HG02588 (cell line): ENCODE measurements around the gene TFIP11.
"Not testable (repeated sequence)": the region's sequence is repeated elsewhere in the genome, so short reads cannot be mapped to it uniquely, and the experiment has no call there.

ENCODE experiments used
- ATAC-seq: cut with Tn5 transposase; IDR thresholded peaks from one replicate; pipeline ENCODE4 v1.9.1; 2021; ENCODE audit warnings: mild to moderate bottlenecking, moderate library complexity; ENCODE audit not compliant: unreplicated experiment

The TFIP11 gene

GRCh38 chr22:26541167-26541819 lies 29.0 kb upstream of the TFIP11 start:
- ATAC-seq = no peak

- no peak for ATAC-seq
Observed at GRCh38 chr22:26540119-26540518, 27.8 kb upstream of the TFIP11 start.

- ATAC-seq = no peak
Observed at GRCh38 chr22:26536762-26537134, 24.5 kb upstream of the TFIP11 start.

DNA sequence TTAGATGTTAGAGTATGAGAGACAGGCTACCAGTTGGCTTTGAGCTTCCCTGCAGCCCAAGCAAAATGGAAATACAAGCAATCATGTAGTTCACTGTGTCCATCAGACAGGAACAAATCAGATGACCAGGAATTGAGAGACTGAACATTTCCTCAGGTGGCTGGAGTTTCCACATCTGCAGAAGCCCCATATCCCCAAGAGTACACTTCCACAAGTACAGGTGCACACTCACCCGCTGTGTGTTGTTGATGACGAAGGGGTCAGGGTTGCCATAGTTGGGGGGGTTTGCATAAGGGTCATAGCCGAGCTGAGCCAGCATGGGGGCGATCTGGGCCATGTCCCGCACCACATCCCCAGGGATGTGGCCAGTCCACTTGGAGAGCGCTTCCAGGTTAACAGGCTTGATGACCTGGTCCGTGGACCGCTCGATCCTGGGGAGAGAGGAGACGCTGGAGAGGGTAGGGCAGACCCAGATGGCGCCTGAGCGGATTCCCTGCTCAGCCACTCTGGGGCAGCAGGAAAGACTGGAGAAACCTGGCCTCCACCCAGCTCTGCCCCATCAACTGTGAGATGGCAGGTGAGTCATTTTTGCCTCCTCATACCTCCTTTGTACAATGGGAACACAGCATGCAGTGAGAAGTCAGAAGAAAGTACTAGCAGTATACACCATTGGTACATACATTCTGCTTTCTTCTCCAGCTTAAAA lies 23.9 kb upstream of the TFIP11 start:
- no peak for ATAC-seq

GRCh38 chr22:26535603-26535908 lies 23.3 kb upstream of the TFIP11 start:
- ATAC-seq = no peak

DNA sequence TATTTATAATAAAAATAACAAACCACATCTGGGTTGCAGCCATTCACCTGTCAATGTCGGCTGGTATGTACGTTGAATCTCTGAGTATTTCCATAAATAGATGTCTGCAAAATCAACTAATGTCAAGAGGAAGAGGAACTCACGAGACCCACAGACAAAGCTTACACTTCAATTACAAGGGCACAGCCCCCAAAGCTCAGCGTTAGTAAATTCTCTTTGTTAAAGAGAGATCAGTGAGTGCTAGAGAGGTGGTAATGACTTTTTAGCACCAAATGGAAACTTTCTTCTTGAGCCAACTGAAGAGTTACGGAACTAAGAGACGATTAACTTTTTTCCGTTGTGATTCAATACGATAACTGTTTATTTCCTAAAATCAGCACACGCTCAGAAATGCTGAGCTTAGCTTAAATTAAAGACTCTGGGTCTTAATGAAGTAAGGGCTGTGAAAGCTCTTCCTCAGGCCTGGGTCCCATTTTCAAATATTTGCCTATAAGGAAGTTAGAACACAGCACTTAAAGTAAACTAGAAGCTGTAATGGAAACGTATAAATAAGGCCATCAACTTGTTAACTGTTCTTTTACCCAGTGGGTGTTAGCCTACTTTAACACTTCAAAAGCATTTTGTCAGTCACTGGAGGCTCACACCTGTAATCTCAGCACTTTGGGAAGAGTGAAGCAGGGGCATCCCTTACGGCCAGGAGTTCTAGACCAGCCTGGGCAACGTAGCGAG lies 22.8 kb upstream of the TFIP11 start:
- ATAC-seq = no peak

DNA sequence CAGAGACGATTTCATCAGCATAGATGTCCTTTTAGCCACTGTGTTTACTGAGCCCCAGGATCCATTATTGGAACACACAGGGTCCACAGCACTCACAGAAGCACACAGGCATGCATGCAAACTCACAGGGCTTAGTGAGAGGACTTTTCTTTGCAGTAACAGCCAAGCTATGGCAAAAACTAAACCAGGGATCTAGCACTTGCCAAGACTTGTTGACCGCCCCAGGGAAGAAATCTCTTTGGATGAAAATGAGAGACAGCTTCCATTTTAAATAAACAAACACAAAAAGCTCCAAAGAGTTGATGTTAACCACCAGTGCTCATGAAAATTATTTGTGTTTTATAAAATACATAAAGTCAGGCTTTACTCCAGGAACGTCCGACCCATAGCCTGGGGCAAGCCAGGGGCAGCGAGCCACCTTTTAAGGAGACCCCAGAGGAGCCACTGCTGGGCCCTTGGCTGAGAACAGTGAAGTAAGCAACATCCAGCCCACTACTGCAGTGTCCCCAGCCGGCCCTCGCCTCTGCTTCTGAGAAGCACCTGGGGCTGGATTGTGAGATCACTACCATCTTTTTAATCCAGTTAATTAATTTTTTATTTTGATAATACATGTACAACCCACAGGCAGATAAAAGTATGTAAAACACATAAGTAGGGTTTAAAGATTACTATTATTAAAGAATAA lies 22.0 kb upstream of the TFIP11 start:
- no peak for ATAC-seq

DNA sequence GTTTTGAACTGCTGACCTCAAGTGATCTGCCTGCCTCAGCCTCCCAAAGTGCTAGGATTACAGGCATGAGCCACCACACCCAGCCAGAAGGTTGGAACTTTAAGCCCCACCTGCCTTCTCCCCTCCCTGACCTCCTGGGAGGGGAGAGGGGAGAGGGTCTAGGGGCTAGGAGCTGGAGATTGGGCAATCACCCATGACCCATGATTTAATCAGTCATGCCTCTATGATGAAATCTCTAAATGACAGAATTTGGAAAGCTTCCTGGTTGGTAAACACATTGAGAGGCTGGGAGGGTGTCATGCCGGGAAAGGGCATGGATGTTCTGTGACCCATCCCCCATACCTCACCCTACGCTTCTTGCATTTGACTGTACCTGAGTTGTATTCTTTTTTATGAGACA lies 17.1 kb upstream of the TFIP11 start:
- no peak for ATAC-seq

DNA sequence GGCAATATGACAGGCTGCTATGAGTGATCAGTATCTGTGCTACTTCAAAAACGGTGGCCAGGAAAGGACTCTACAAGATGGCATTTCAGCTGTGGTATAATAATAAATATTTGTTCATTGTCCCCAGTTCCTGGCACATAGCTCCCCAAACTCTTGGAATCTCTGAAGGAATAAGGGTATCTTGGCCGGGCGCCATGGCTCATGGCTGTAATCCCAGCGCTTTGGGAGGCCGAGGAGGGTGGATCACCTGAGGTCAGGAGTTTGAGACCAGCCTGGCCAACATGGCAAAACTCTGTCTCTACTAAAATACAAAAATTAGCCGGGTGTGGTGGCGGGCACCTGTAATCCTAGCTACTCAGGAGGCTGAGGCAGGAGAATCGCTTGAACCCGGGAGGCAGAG lies 16.2 kb upstream of the TFIP11 start:
- not testable (repeated sequence) for ATAC-seq

DNA sequence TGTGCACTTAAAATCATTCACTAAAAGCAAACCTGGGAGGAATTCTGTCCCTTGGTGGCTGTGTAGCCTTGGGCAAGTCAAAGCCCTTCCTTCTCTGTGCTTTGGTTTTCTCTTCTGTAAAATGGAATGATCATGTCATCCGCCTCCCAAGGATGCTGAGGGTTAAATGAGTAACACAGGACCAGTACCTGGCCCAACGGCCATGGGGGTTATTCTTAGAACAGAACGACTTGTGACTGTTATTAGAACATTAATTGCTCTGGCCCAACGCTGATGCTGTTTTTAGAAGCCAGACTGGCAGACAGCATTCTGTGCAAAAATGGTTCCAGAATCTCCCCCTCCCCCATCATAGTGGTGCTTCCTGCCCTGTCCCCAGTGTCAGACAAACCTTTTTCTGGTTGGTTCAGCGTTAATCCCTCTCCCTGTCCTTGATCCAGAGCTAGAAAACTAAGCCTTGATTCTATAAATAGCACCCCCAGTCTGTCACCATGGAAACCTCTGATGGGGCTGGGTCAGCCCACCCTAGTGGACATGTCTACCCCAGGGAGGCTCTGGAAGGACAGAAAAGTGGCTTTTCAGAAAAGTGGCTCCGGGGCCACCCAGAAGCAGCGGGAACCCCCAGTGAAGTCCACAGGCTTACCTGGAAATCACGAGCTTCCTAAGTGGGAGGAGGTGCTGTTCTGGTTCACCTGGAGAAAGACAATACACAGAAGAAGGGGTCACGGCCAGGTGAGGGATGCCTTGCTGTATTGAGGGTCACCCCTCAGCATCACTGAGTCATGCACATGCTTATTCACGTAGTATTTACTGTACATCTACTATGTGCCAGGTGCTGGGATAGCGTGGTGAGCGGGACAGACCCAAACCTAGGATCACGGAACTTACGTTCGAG lies 15.5 kb upstream of the TFIP11 start:
- ATAC-seq = no peak

DNA sequence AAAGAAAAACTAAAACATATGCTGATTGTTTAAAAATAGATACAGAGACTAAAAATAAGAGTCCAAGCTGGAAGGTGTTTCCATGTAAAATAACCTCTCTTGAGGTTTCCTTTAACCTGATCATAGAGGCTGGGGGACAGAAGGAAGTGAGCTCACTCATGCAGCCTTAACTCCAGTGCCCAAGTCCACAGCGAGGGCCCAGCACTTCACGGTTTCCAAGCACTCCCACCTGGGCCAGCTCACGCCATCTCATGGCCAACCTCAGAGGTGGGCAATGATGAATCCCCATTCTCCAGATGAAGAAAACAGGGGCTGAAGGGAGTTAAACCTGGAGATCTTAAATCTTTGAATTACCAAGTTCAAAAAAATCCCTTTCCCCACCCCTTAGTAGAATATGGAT lies 14.9 kb upstream of the TFIP11 start:
- ATAC-seq = no peak

- no peak for ATAC-seq
Observed at GRCh38 chr22:26525946-26526564, 13.8 kb upstream of the TFIP11 start.

DNA sequence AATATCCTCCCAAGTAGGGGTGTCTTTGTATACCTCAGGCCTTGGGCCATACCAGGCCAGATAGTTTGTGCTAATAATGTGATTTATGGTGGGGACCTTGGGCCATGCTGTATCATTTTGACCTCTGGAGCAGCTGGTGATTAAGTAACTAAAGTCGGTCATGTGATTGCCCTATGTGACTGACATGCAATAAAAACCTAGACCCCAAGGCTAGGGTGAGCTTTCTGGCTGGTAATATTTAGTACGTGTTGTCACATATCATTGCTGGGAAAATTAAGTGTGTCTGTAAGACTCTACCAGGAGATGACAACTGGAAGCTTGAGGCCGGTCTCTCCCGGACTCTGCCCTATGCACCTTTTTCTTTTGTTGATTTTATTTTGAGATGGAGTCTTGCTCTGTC lies 12.6 kb upstream of the TFIP11 start:
- no peak for ATAC-seq

DNA sequence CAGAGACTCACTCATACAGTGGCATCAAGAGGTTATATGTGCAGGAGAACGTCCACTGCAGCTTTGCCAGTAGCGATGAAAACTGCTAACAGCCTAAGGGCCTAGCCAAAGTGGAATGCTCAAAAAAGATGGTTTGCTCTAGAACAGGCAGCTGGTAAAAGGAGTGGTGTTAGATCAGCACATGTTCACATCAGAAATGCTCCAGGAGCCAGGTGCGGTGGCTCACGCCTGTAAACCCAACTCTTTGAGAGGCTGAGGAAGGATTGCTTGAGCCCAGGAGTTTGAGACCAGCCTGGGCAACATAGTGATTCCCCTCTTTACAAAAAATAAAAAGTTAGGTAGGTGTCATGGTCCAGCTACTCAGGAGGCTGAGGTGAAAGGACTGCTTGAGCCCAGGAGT lies 10.3 kb upstream of the TFIP11 start:
- ATAC-seq = no peak

GRCh38 chr22:26522012-26522411 lies 9.7 kb upstream of the TFIP11 start:
- no peak for ATAC-seq

GRCh38 chr22:26517429-26517828 lies 5.2 kb upstream of the TFIP11 start:
- ATAC-seq = no peak

DNA sequence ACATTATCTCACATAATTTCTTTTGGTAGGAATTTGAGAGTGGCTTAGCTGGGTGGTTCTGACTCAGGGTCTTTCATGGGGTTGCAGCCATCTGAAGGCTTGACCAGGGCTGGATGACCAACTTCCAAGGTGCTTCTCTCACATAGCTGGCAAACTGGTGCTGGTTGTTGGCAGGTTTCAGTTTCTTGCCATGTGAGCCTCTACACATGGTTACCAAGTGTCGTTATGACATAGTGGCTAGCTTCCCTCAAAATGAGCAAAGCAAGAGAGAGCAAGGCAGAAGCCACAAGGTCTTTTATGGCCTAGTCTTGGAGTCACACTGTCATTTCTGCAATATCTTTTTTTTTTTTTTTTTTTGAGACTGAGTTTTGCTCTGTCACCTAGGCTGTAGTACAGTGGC lies 4.2 kb upstream of the TFIP11 start:
- no peak for ATAC-seq

DNA sequence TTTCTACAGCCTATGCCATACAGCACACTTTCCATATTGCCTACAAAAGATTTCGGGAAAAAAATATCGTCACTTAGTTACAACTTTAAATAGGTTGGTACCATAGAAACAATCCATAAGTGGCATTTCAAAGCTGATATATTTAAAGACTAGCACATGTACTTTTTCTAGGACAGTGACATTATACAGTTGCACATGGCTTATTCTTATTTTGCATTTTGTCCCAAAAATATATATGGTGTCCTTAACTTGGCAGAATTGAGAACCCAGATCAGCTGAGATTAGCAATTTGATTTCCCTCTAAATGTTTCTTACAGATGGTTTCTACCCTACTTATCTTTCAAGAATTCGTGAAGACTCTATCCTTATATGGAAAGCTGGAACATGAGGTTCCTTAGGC lies 3.7 kb upstream of the TFIP11 start:
- ATAC-seq = no peak

- ATAC-seq = no peak
Observed at GRCh38 chr22:26514419-26515161, 2.3 kb upstream of the TFIP11 start.

GRCh38 chr22:26513838-26514237 lies 1.6 kb upstream of the TFIP11 start:
- no peak for ATAC-seq
